ENCODE measurements around the gene SLC17A4. TPM values are rescaled to one million over a fixed set of nuclear protein-coding genes. Genes with fewer than 3 reads are reported as not detected.

Gene SLC17A4
- total RNA-seq, 4 donors from 2014 or later = not detected

DNA sequence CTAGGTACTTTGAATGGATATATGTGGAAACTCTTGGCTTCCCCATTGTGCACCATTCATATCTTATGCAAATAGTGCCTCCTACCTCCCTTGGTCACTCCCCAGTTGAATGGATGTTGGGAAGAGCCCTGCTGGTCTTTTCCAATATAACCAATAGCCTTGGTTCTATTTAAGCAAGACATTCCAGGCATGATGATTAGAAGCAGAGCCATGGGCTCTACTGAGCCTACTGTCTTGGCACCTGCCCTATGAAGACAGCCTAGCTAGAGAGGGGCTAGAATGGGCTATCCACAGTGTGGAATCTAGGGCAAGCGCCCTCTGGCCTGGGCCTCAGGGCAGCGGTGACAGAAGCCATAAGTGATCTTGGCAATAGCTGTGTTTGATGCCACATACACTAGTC is 61.7 kb downstream of the SLC17A4 start:
- H3K36me3 ChIP-seq = no peaks in the 10 kb centered on the region
- TF ChIP-seq EP300 (IDR thresholded peaks at IDR 0.05) = no peak
- TF ChIP-seq, protein P1, sequence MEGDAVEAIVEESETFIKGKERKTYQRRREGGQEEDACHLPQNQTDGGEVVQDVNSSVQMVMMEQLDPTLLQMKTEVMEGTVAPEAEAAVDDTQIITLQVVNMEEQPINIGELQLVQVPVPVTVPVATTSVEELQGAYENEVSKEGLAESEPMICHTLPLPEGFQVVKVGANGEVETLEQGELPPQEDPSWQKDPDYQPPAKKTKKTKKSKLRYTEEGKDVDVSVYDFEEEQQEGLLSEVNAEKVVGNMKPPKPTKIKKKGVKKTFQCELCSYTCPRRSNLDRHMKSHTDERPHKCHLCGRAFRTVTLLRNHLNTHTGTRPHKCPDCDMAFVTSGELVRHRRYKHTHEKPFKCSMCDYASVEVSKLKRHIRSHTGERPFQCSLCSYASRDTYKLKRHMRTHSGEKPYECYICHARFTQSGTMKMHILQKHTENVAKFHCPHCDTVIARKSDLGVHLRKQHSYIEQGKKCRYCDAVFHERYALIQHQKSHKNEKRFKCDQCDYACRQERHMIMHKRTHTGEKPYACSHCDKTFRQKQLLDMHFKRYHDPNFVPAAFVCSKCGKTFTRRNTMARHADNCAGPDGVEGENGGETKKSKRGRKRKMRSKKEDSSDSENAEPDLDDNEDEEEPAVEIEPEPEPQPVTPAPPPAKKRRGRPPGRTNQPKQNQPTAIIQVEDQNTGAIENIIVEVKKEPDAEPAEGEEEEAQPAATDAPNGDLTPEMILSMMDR (IDR thresholded peaks at IDR 0.05) = no peak
- intact Hi-C loops (cut with DNase I) = no loop called here
- H3K27me3 ChIP-seq = no peaks in the 10 kb centered on the region
- H3K4me1 ChIP-seq = no peaks in the 10 kb centered on the region
- H3K9me3 ChIP-seq = no peaks in the 10 kb centered on the region
- 95% methylated on average over 2 of the region's 2 CpGs for WGBS
- DNase-seq (ENCODE audit: extremely low spot score) = no peak
- H3K4me3 ChIP-seq = no peak overlapping the region
- no peak overlapping the region for H3K27ac ChIP-seq (replicated peaks in 1 of 4)

DNA sequence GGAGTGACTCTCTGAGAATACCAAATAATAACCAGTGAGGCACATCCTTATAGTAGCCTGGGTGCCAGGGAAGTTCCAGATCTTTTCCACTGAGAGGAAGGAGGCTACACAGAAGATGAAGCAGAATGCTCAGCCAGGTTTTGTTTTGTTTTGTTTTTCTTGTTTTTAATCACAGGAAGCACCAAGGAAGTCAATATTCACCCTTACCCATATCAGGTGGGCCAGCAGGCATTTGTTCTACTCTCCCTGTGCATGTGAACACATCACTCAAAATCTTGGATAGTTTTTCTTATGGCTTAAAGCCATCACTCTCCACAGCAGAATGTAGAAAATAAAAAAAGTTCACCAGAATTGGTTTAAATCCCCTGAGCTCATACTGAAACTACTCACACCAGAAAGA is 66.8 kb downstream of the SLC17A4 start:
- TF ChIP-seq, protein P1 (IDR thresholded peaks at IDR 0.05) = no peak
- TF ChIP-seq POLR2A (IDR thresholded peaks at IDR 0.05; ENCODE audit: low read depth) = no peak
- no peak for TF ChIP-seq POLR2AphosphoS5 (IDR thresholded peaks at IDR 0.05)
- TF ChIP-seq EP300 (IDR thresholded peaks at IDR 0.05) = no peak

DNA sequence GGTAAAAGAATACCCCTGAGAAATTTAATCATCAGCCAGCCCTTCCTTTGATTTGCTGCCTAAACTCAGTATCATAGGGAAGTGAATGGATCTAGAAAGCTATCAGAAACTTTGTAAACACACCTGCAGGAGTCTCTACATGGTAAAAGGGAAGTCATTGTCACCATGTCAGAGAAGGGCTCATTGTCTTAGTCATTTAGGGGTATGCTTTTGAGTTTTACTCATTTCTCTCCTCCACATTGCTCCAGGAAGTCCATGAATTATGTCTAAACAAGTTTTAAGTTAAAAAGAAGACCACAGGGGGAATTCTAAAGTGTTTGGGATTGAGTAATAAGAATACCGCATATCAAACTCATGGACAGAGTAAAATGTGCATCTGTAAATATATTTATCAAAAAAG is 74.8 kb downstream of the SLC17A4 start:
- H3K27me3 ChIP-seq = no peaks in the 10 kb centered on the region
- no peak for DNase-seq (ENCODE audit: extremely low spot score)
- peaks cover 0 to 4% (median 0%) of the 10 kb centered on the region in 4 donors for H3K9me3 ChIP-seq
- WGBS = 84% methylated on average over 1 of the region's 1 CpG
- H3K4me3 ChIP-seq = no peak overlapping the region
- no peaks in the 10 kb centered on the region for H3K4me1 ChIP-seq
- no peaks in the 10 kb centered on the region for H3K36me3 ChIP-seq
- H3K27ac ChIP-seq (replicated peaks in 1 of 4) = no peak overlapping the region
- intact Hi-C loops (cut with DNase I) = no loop called here
- TF ChIP-seq EP300 (IDR thresholded peaks at IDR 0.05) = no peak
- no peak for TF ChIP-seq POLR2AphosphoS5 (IDR thresholded peaks at IDR 0.05)
- TF ChIP-seq, protein P1 (IDR thresholded peaks at IDR 0.05) = no peak

More for the DNA sequence above, 66.8 kb downstream of the SLC17A4 start:
- Histone ChIP-seq H3K36me3 (no peaks in the 10 kb centered on the region), H3K4me1 (no peaks in the 10 kb centered on the region), H3K4me3 (no peak overlapping the region), H3K27me3 (no peaks in the 10 kb centered on the region), H3K9me3 (peaks cover 0 to 4% (median 0%) of the 10 kb centered on the region in 4 donors), H3K27ac (replicated peaks in 1 of 4) (no peak overlapping the region)
- intact Hi-C loops (cut with DNase I) = no loop called here
- DNase-seq (ENCODE audit: extremely low spot score) = no peak

DNA sequence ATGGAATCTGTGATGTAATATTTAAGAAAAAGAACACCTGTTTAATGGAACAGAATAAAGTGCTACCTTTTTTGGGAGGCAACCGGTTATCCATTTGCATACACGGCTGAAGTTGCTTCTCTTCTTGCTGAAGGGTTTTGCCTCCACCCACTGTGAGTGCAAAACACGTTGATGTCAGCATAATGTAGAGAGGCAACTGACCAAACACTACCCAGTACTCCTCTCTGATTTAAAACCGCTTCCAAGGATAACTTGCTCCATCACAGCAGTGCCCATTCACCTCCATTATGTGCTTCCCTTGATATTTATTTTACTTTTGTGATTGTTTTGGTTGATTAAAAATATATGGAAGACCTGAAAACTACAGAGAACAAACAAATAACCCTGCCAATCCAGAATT is 75.9 kb downstream of the SLC17A4 start:
- no peak for DNase-seq (ENCODE audit: extremely low spot score)
- no peak overlapping the region for H3K27ac ChIP-seq (replicated peaks in 1 of 4)
- intact Hi-C loops (cut with DNase I) = no loop called here
- TF ChIP-seq EP300 (IDR thresholded peaks at IDR 0.05) (no peak), POLR2A (IDR thresholded peaks at IDR 0.05; ENCODE audit: low read depth) (no peak), POLR2AphosphoS5 (IDR thresholded peaks at IDR 0.05) (no peak)
- TF ChIP-seq, protein P1 (IDR thresholded peaks at IDR 0.05) = no peak
- peaks cover 0 to 2% (median 0%) of the 10 kb centered on the region in 4 donors for H3K9me3 ChIP-seq
- no peaks in the 10 kb centered on the region for H3K36me3 ChIP-seq
- no peak overlapping the region for H3K4me3 ChIP-seq
- no peaks in the 10 kb centered on the region for H3K27me3 ChIP-seq
- H3K4me1 ChIP-seq = no peaks in the 10 kb centered on the region
- 71% methylated on average over 4 of the region's 4 CpGs for WGBS

Other genes with a start within 250 kb of the SLC17A4 start
- 1 to 10 TPM in 3 of 4 donors, under 1 TPM in 1; 0.83 to 2.7 (median 1.7) TPM for gene SCGN, start 102.5 kb upstream of the SLC17A4 start, total RNA-seq
- gene SLC17A1, start 77.3 kb downstream of the SLC17A4 start, total RNA-seq = not detected
- gene SLC17A3, start 119.5 kb downstream of the SLC17A4 start, total RNA-seq = not detected
- gene SLC17A2, start 175.9 kb downstream of the SLC17A4 start, total RNA-seq = not detected
- gene TRIM38, start 208.1 kb downstream of the SLC17A4 start, total RNA-seq = 1 to 10 TPM; 5.3 to 6.4 (median 5.9) TPM

Data from esophagus muscularis mucosa (tissue), 4 donors.